UCSD-AML1 (cell line): ENCODE data around the gene SLC17A6.

ENCODE experiments used
- DNase-seq: peaks from one replicate; lab custom pipeline; 2025; ENCODE audit not compliant: unreplicated experiment; lab: John Stamatoyannopoulos, UW

The SLC17A6 gene

DNA sequence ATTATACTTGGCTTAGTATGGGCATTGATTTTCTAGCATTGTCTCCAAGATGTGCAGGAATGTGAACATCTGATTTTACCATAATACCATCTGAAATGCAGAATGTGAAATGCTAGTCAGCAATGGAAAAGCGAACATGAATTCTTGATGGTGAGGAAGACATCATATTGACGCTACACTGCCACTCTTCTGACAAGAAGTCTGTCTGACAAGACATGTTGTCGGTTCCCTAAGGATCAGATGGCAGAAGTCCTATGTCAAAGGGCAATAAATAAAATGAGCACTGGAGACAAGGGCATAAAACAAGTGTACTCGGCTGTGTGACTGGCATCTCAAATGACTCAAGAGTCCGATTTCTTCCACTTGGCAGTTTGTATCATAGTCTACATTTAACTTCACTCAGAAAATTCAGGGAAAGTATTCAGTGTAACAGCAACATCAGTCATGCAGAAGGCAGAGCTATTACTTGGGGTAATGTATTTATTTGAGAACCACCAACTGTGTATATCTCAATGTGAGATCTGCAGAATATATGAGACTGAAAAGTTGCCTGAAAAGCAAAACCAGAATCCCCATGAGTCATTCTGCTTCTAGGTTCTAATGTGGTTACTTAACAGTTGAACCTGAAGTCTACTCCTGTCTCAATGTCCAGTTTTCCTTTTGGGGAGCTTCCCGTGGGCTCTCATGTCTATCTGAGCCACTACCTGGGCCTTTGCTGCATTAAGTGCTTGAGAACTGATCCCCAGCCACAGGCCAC lies 51.5 kb downstream of the SLC17A6 start:
- no peak for DNase-seq

DNA sequence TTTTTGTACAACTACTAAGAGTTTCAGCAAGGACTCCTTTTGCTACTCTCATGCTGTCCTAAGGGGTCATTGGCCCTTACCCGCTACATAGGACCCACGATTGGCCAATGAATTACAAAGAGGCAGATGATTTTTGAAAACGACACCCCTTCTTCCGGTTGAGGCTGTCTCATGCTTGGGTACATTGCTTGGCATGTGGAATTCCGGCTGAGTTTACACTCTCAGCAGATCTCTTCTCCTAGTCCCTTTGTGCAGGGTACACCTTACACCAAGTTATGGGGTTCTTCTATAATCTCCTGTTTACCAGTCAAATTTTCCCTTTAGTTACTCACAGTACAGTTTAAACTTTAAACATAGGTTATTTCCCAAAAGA lies 52.1 kb downstream of the SLC17A6 start:
- no peak for DNase-seq

GRCh38 chr11:22392561-22392960 lies 54.4 kb downstream of the SLC17A6 start:
- DNase-seq, result no peak

DNA sequence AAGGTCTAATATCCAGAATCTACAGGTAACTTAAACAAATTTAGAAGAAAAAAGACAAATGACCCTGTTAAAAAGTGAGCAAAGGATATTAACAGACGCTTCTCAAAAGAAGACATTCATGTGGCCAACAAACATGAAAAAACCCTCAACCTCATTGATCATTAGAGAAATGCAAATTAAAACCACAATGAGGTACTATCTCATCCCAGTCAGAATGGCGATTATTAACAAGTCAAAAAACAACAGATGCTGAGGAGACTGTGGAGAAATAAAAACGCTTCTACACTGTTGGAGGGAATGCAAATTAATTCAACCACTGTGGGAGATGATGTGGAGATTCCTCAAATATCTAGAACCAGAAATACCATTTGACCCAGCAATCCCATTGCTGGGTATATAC lies 67.2 kb downstream of the SLC17A6 start:
- DNase-seq, result no peak

GRCh38 chr11:22407267-22407666 lies 69.1 kb downstream of the SLC17A6 start:
- DNase-seq, result no peak

DNA sequence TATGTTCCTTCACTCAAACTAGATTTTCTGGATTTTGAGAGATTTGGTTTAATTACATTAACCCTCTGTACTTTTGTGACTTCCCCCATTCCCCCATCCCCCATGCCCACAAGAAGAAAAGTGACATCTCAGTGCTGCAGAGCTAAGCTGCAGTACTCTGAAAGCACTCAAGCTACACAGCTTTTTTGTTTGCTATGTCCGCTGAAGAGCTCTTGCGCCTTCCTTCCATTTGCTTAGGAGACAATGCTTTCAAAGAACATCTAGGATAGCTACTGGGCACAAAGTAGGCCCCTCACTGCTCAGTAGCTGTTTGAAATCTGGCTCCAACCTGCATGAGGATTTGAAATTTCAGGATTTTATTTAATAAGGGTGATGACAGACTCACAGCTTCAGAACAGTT lies 69.7 kb downstream of the SLC17A6 start:
- no peak for DNase-seq

DNA sequence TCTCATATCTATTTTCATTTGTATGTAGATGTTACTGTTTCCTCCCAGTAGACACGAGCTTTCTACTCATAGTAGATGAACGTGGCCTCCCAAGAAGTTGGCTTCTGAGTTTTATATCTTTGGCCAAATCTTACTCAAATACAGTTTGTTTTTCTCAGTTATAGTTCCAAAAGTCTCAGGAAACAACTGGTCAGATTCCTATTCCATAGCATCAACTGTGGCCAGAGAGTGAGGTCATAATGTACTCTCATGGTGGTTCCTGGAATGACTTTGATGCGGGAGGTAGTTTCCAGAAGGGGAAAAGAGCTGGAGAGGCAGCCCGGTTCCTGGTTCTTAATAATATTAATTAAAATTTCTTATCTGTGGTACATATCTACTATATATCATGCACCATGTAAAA lies 77.3 kb downstream of the SLC17A6 start:
- DNase-seq, result no peak

DNA sequence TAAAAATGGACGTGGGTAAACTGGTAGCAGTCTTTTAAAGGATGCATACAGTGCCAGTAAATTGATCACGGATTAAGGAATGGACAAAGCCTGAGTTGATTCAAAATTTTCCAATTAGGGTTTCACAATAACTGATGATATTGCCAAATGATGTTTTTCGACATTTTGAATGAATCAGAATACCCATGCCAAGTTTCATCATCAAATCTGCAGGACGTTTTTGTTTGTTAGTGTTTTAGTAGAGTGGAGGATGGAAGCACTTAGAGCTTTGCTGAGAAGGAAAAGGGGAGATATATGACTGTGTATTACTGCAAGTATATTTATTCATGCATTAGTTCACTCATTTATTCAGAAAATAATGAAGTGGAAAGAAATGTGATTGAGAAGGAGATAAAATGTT lies 78.3 kb downstream of the SLC17A6 start:
- no peak for DNase-seq

DNA sequence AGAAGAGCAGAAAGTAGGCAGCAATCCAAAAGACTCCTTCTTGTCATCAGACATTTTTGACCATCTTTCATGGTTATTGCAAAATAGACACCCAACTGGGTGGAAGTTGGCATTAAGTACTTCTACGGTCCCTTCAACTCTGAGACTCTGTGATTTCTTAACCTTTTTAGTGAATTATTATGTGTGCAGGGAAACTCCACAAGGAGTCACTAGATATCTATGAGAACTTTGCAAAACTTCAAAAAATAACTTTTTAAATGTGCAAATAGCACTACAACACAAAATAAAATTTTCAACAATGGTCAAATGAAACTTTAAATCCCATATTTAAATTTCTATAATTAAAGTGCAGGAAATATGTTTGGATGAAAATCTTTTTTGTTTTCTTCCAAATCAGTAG lies 88.7 kb downstream of the SLC17A6 start:
- no peak for DNase-seq
